Mesothelial cell of epicardium (in vitro differentiated cells): ENCODE data around the gene PPARGC1A. TPM values are rescaled to one million over a fixed set of nuclear protein-coding genes. Genes with fewer than 3 reads are reported as not detected.

ENCODE experiments used
- DNase-seq, 2 experiments: peaks; one replicate each; pipeline ENCODE4 v3.0.0; 2021; ENCODE audit warnings: low spot score in 2 of 2; ENCODE audit not compliant: unreplicated experiment in 2 of 2
- H3K27ac Mint-ChIP-seq: 2 replicates; pipeline ENCODE4 v1.8.0; 2021; ENCODE audit warnings: mixed read lengths
- H3K27me3 Mint-ChIP-seq: 2 replicates; pipeline ENCODE4 v1.8.0; 2021; ENCODE audit warnings: low read depth, mixed read lengths
- H3K36me3 Mint-ChIP-seq: 2 replicates; pipeline ENCODE4 v1.8.0; 2021; ENCODE audit warnings: mixed read lengths
- H3K4me1 Mint-ChIP-seq: 2 replicates; pipeline ENCODE4 v1.8.0; 2021; ENCODE audit warnings: mixed read lengths
- H3K4me3 Mint-ChIP-seq: 2 replicates; pipeline ENCODE4 v1.8.0; 2021; ENCODE audit warnings: mild to moderate bottlenecking, moderate library complexity, mixed read lengths
- H3K9me3 Mint-ChIP-seq: 2 replicates; pipeline ENCODE4 v1.8.0; 2021; ENCODE audit warnings: mixed read lengths
- CTCF ChIP-seq: fragments of 200-600 bp; sonication (generic); IDR thresholded peaks from one replicate; pipeline ENCODE4 v1.5.0; 2021; ENCODE audit warnings: antibody characterized with exemption; ENCODE audit not compliant: unreplicated experiment
- total RNA-seq: library from RNA; stranded (reverse); gene quantifications from 3 replicates; pipeline ENCODE4 v1.2.1, GENCODE V29; 2021

The PPARGC1A gene
- total RNA-seq, 1 donor from 2014 or later, result 3.7 TPM

- DNase-seq, result no peak
- Mint-ChIP-seq H3K4me3 (no peak overlapping the region), H3K4me1 (peaks cover 12% of the 10 kb centered on the region), H3K27me3 (peaks cover 3% of the 10 kb centered on the region), H3K27ac (no peak overlapping the region), H3K9me3 (no peaks in the 10 kb centered on the region), H3K36me3 (no peaks in the 10 kb centered on the region)
- TF ChIP-seq CTCF, result no peak
Observed at GRCh38 chr4:23851464-23851863, 38.4 kb downstream of the PPARGC1A start.

GRCh38 chr4:23847158-23847557 lies 42.7 kb downstream of the PPARGC1A start:
- TF ChIP-seq CTCF, result no peak
- Mint-ChIP-seq H3K4me3 (no peak overlapping the region), H3K9me3 (no peaks in the 10 kb centered on the region)

GRCh38 chr4:23844961-23845360 lies 44.9 kb downstream of the PPARGC1A start:
- no peaks in the 10 kb centered on the region for H3K4me1 Mint-ChIP-seq
- DNase-seq, result no peak
- H3K4me3 Mint-ChIP-seq, result no peak overlapping the region
- no peaks in the 10 kb centered on the region for H3K9me3 Mint-ChIP-seq
- H3K36me3 Mint-ChIP-seq, result no peaks in the 10 kb centered on the region
- TF ChIP-seq CTCF, result no peak
- H3K27ac Mint-ChIP-seq, result no peak overlapping the region
- no peaks in the 10 kb centered on the region for H3K27me3 Mint-ChIP-seq

More at GRCh38 chr4:23847158-23847557, 42.7 kb downstream of the PPARGC1A start:
- DNase-seq, result no peak
- H3K27ac Mint-ChIP-seq, result no peak overlapping the region
- H3K4me1 Mint-ChIP-seq, result no peaks in the 10 kb centered on the region
- H3K27me3 Mint-ChIP-seq, result no peaks in the 10 kb centered on the region
- no peaks in the 10 kb centered on the region for H3K36me3 Mint-ChIP-seq

GRCh38 chr4:23839279-23839678 lies 50.6 kb downstream of the PPARGC1A start:
- H3K36me3 Mint-ChIP-seq, result no peaks in the 10 kb centered on the region
- no peak overlapping the region for H3K4me3 Mint-ChIP-seq
- no peaks in the 10 kb centered on the region for H3K4me1 Mint-ChIP-seq
- no peaks in the 10 kb centered on the region for H3K27me3 Mint-ChIP-seq
- TF ChIP-seq CTCF, result no peak
- H3K9me3 Mint-ChIP-seq, result no peaks in the 10 kb centered on the region
- DNase-seq, result no peak
- no peak overlapping the region for H3K27ac Mint-ChIP-seq

GRCh38 chr4:23838607-23839006 lies 51.2 kb downstream of the PPARGC1A start:
- Mint-ChIP-seq H3K9me3 (no peaks in the 10 kb centered on the region), H3K4me1 (no peaks in the 10 kb centered on the region), H3K36me3 (no peaks in the 10 kb centered on the region)

More at GRCh38 chr4:23838607-23839006, 51.2 kb downstream of the PPARGC1A start:
- Mint-ChIP-seq H3K27me3 (no peaks in the 10 kb centered on the region), H3K27ac (no peak overlapping the region), H3K4me3 (no peak overlapping the region)
- TF ChIP-seq CTCF, result no peak
- DNase-seq, result no peak
